Measurements from ENCODE around the gene ANKRD12.

- TF ChIP-seq CTCF (IDR thresholded peaks at IDR 0.05) (no peak), POLR2AphosphoS5 (IDR thresholded peaks at IDR 0.05) (no peak)
These were observed 45.5 kb upstream of the ANKRD12 start for GRCh38 chr18:9091066-9091476.

Measured in sigmoid colon (tissue), 4 donors.